Measurements from ENCODE around the gene CCN2. TPM values are rescaled to one million over a fixed set of nuclear protein-coding genes. Genes with fewer than 3 reads are reported as not detected.

Gene CCN2
- total RNA-seq, 1 donor from 2014 or later = 1,253 TPM

DNA sequence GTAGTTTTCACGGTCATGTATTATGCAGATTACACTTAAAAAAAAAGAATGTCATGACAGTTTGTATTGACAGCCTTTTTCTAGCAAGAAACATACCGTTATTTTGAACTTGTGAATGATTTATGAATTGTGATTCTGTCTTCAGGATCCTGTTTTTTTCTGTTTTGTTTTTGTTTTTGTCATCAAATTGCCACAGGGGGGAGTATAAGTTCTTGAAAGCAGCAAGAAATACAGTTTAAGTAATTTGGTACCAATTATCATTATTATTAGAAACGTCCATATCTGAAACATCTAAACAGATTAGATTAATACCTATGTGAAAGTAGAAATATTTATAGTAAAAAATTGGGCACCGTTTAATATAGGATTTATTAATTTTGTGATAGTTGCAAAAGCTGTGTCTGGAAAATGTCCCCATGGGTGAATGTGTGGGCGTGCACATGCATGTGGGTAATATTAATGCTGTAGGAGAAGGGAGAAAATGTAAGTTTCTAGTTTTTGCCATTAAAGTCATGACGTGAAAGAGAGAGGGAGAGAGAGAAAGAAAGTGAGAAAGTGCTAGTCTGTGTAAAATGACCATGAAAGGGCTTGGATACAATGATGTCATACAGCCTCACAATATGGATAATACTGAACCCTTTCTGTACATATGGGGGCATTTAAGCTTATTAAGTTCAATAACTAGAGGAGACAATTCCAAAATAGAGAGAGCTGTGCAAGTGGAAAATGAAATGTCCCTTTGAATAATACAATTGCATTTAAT, 9.4 kb upstream of the CCN2 start:
- Histone ChIP-seq H3K9me3 (ENCODE audit: insufficient read depth, low read depth, low read length) (no peaks in the 10 kb centered on the region), H4K20me1 (ENCODE audit: insufficient read depth, low read length) (no peaks in the 10 kb centered on the region), H3K79me2 (ENCODE audit: insufficient read depth, low read length) (no peaks in the 10 kb centered on the region), H3K4me1 (ENCODE audit: insufficient read depth, low read length) (peaks cover under 1% of the 10 kb centered on the region), H3K4me3 (ENCODE audit: insufficient read depth, low read depth, low read length) (no peak overlapping the region), H3K27me3 (ENCODE audit: insufficient read depth, low read length) (no peaks in the 10 kb centered on the region), H3K9ac (ENCODE audit: low read length) (no peak overlapping the region), H2AFZ (ENCODE audit: low read depth, low read length) (no peak overlapping the region), H3K27ac (ENCODE audit: low read depth, low read length) (no peak overlapping the region), H3K4me2 (ENCODE audit: low read length) (no peak overlapping the region), H3K36me3 (ENCODE audit: insufficient read depth, low read length) (no peaks in the 10 kb centered on the region)
- no peaks in the 10 kb centered on the region for H3K27me3 Mint-ChIP-seq (ENCODE audit: low read depth, unreplicated experiment)
- H3K4me3 Mint-ChIP-seq (ENCODE audit: unreplicated experiment) = no peak overlapping the region
- TF ChIP-seq CTCF (IDR thresholded peaks at IDR 0.05; ENCODE audit: insufficient read depth, low read depth, low read length) (no peak), EZH2 (IDR thresholded peaks at IDR 0.05; ENCODE audit: insufficient read depth, low read length) (no peak)
- peaks cover 5% of the 10 kb centered on the region for H3K4me1 Mint-ChIP-seq (ENCODE audit: low read depth, unreplicated experiment)
- H3K36me3 Mint-ChIP-seq (ENCODE audit: low read depth, unreplicated experiment) = no peaks in the 10 kb centered on the region
- no peaks in the 10 kb centered on the region for H3K9me3 Mint-ChIP-seq (ENCODE audit: unreplicated experiment)
- H3K27ac Mint-ChIP-seq (ENCODE audit: unreplicated experiment) = no peak overlapping the region
- DNase-seq (ENCODE audit: low read depth) (no peak), FAIRE-seq (no peak)

- H3K27ac Mint-ChIP-seq (ENCODE audit: unreplicated experiment) = peak overlapping the region; percentile 13
- peak; percentile 13 for FAIRE-seq
- no peak overlapping the region for H3K27ac ChIP-seq (ENCODE audit: low read depth, low read length)
- no peaks in the 10 kb centered on the region for H3K27me3 ChIP-seq (ENCODE audit: insufficient read depth, low read length)
- no peaks in the 10 kb centered on the region for H3K79me2 ChIP-seq (ENCODE audit: insufficient read depth, low read length)
- no peak overlapping the region for H2AFZ ChIP-seq (ENCODE audit: low read depth, low read length)
- DNase-seq (ENCODE audit: low read depth) = no peak
- H3K4me1 Mint-ChIP-seq (ENCODE audit: low read depth, unreplicated experiment) = peaks cover 20% of the 10 kb centered on the region
- H3K36me3 Mint-ChIP-seq (ENCODE audit: low read depth, unreplicated experiment) = no peaks in the 10 kb centered on the region
- H3K9me3 Mint-ChIP-seq (ENCODE audit: unreplicated experiment) = no peaks in the 10 kb centered on the region
- no peak overlapping the region for H3K4me3 Mint-ChIP-seq (ENCODE audit: unreplicated experiment)
- H3K9ac ChIP-seq (ENCODE audit: low read length) = no peak overlapping the region
- H3K4me3 ChIP-seq (ENCODE audit: insufficient read depth, low read depth, low read length) = no peak overlapping the region
- H3K36me3 ChIP-seq (ENCODE audit: insufficient read depth, low read length) = no peaks in the 10 kb centered on the region
- H3K4me2 ChIP-seq (ENCODE audit: low read length) = no peak overlapping the region
- TF ChIP-seq EZH2 (IDR thresholded peaks at IDR 0.05; ENCODE audit: insufficient read depth, low read length) = no peak
- no peak for TF ChIP-seq CTCF (IDR thresholded peaks at IDR 0.05; ENCODE audit: insufficient read depth, low read depth, low read length)
- no peaks in the 10 kb centered on the region for H3K27me3 Mint-ChIP-seq (ENCODE audit: low read depth, unreplicated experiment)
- H4K20me1 ChIP-seq (ENCODE audit: insufficient read depth, low read length) = no peaks in the 10 kb centered on the region
- H3K9me3 ChIP-seq (ENCODE audit: insufficient read depth, low read depth, low read length) = no peaks in the 10 kb centered on the region
- peaks cover 16% of the 10 kb centered on the region for H3K4me1 ChIP-seq (ENCODE audit: insufficient read depth, low read length)
These were observed 7.6 kb upstream of the CCN2 start for GRCh38 chr6:131958542-131959470.
